ENCODE data around the gene TTR.

The TTR gene

GRCh38 chr18:31645411-31645810 lies 53.7 kb downstream of the TTR start:
- no peak overlapping the region for H3K27ac ChIP-seq (replicated peaks)
- no peak for DNase-seq (ENCODE audit: low read depth in 1 of 2, low spot score in 1 of 2)
- H3K27me3 ChIP-seq (ENCODE audit: insufficient read depth, poor library complexity, severe bottlenecking): peaks cover 22% of the 10 kb centered on the region
- no peak overlapping the region for H3K4me3 ChIP-seq (replicated peaks; ENCODE audit: insufficient read depth, low read length)
- no peak for TF ChIP-seq SPI1 (IDR thresholded peaks at IDR 0.05; ENCODE audit: borderline replicate concordance, low read depth)
- TF ChIP-seq REST (IDR thresholded peaks at IDR 0.05; ENCODE audit: insufficient replicate concordance, low read depth): no peak
- TF ChIP-seq POLR2AphosphoS5 (IDR thresholded peaks at IDR 0.05; ENCODE audit: low read depth): no peak
- TF ChIP-seq CTCF (IDR thresholded peaks at IDR 0.05; ENCODE audit: insufficient read depth, low read length): no peak
- no peak for TF ChIP-seq GABPA (IDR thresholded peaks at IDR 0.05; ENCODE audit: low read depth)

- DNase-seq (ENCODE audit: low read depth in 1 of 2, low spot score in 1 of 2): no peak
- TF ChIP-seq REST (IDR thresholded peaks at IDR 0.05; ENCODE audit: insufficient replicate concordance, low read depth) (no peak), GABPA (IDR thresholded peaks at IDR 0.05; ENCODE audit: low read depth) (no peak), SPI1 (IDR thresholded peaks at IDR 0.05; ENCODE audit: borderline replicate concordance, low read depth) (no peak), CTCF (IDR thresholded peaks at IDR 0.05; ENCODE audit: insufficient read depth, low read length) (no peak), POLR2AphosphoS5 (IDR thresholded peaks at IDR 0.05; ENCODE audit: low read depth) (no peak)
- Histone ChIP-seq H3K27me3 (ENCODE audit: insufficient read depth, poor library complexity, severe bottlenecking) (peaks cover 22% of the 10 kb centered on the region), H3K27ac (replicated peaks) (no peak overlapping the region), H3K4me3 (replicated peaks; ENCODE audit: insufficient read depth, low read length) (no peak overlapping the region)
Observed at GRCh38 chr18:31646332-31647126, 54.9 kb downstream of the TTR start.

GRCh38 chr18:31647127-31647753 lies 55.6 kb downstream of the TTR start:
- no peak overlapping the region for H3K27ac ChIP-seq (replicated peaks)
- no peak overlapping the region for H3K4me3 ChIP-seq (replicated peaks; ENCODE audit: insufficient read depth, low read length)
- H3K27me3 ChIP-seq (ENCODE audit: insufficient read depth, poor library complexity, severe bottlenecking): peaks cover 23% of the 10 kb centered on the region
- TF ChIP-seq REST (IDR thresholded peaks at IDR 0.05; ENCODE audit: insufficient replicate concordance, low read depth): no peak
- TF ChIP-seq GABPA (IDR thresholded peaks at IDR 0.05; ENCODE audit: low read depth): no peak
- TF ChIP-seq SPI1 (IDR thresholded peaks at IDR 0.05; ENCODE audit: borderline replicate concordance, low read depth): no peak
- TF ChIP-seq CTCF (IDR thresholded peaks at IDR 0.05; ENCODE audit: insufficient read depth, low read length): no peak
- TF ChIP-seq POLR2AphosphoS5 (IDR thresholded peaks at IDR 0.05; ENCODE audit: low read depth): no peak
- DNase-seq (ENCODE audit: low read depth in 1 of 2, low spot score in 1 of 2): no peak

Measured in HL-60 (cell line).